Measurements from ENCODE around the gene FGF14.

- no peak for TF ChIP-seq EZH2phosphoT487 (IDR thresholded peaks at IDR 0.05)
- TF ChIP-seq CTCF (IDR thresholded peaks at IDR 0.05) = no peak
- TF ChIP-seq EZH2 (IDR thresholded peaks at IDR 0.05) = no peak
Observed at GRCh38 chr13:101837288-101837687, 564.6 kb downstream of the FGF14 start.

Measured in neural progenitor cell (in vitro differentiated cells).